Measurements from ENCODE around the gene FAM228B.

DNA sequence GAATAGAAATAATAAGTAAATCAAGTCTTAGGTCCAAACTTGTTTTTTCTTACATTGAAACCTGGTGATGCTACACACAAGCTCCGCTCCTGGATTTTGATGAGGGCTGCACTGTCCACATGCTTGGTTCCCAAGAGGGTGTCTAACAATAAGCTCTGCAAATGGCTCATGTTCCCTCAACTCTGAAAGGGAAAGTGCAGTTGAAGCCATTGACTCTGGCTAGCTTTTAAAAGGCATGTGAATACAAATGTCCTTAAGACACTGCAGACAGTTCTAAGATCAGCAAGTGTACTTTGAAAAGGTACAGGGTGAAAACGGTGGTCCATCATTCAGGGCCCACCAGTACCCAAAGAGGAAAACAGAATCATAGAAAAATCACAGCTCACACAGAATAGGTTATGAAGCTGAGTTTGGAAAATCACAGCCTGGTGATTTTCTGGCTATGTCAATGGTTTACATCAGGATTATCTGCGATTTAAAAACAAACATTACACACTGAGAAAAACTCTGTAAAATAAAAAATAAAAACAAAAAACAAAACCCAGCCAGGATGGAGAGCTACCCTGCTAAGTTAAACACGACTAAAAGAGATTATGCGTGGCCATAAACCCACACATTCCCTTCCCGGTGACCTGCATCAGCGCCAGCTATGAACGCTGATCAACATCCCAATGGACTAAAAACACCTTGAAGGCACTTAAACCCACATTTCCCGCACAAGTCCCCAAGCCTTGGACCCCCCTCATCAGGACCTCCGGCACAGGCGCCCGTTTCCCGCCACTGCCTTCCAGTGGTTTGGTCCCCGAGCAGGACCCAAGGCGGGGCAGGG, 689 bp upstream of the FAM228B start:
- TF ChIP-seq, protein P1, sequence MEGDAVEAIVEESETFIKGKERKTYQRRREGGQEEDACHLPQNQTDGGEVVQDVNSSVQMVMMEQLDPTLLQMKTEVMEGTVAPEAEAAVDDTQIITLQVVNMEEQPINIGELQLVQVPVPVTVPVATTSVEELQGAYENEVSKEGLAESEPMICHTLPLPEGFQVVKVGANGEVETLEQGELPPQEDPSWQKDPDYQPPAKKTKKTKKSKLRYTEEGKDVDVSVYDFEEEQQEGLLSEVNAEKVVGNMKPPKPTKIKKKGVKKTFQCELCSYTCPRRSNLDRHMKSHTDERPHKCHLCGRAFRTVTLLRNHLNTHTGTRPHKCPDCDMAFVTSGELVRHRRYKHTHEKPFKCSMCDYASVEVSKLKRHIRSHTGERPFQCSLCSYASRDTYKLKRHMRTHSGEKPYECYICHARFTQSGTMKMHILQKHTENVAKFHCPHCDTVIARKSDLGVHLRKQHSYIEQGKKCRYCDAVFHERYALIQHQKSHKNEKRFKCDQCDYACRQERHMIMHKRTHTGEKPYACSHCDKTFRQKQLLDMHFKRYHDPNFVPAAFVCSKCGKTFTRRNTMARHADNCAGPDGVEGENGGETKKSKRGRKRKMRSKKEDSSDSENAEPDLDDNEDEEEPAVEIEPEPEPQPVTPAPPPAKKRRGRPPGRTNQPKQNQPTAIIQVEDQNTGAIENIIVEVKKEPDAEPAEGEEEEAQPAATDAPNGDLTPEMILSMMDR (IDR thresholded peaks at IDR 0.05), result no peak
- no peak for TF ChIP-seq POLR2A (IDR thresholded peaks at IDR 0.05)

Data from prostate gland (tissue), 2 donors.